ENCODE measurements around the gene ERCC8.

Gene ERCC8

GRCh38 chr5:60978968-60979367 lies 34.1 kb upstream of the ERCC8 start:
- no peak for TF ChIP-seq CTCF (IDR thresholded peaks at IDR 0.05; ENCODE audit: control insufficient read depth, extremely low read depth, insufficient read depth)
- no peak overlapping the region for H3K4me3 ChIP-seq (ENCODE audit: low read depth, low read length)
- DNase-seq (ENCODE audit: low read depth) = no peak

DNA sequence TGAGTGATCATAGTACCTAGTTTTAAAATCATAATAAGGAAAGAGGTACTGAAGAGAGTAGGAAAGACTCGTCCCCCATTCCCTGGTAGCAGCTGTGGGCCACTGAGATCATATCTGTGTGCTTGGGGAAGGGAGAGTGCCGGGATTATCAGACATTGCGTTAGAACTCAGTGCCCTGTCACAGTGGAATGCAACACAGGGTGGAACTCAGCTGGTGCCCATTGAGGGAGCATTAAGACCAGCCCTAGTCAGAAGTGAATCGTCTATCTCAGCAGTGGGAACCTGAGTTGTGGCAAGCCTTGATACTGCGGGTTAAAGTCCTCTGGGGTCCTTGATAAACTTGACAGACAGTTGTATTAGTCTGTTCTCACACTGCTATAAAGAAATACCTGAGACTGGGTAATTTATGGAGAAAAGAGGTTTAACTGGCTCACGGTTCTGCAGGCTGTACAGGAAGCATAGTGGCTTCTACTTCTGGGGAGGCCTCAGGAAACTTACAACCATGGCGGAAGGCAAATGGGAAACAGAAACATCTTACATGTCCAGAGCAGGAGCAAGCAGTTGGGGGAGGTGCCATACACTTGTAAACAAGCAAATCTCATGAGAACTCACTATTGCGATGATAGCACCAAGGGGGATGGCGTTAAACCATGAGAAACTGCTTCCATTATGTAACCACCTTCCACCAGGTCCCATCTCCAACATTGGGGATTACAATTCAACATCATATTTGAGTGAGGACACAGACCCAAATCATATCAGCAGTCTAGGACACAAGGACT lies 33.3 kb upstream of the ERCC8 start:
- no peak for TF ChIP-seq CTCF (IDR thresholded peaks at IDR 0.05; ENCODE audit: control insufficient read depth, extremely low read depth, insufficient read depth)
- DNase-seq (ENCODE audit: low read depth) = no peak
- no peak overlapping the region for H3K4me3 ChIP-seq (ENCODE audit: low read depth, low read length)

GRCh38 chr5:60972231-60972630 lies 27.4 kb upstream of the ERCC8 start:
- TF ChIP-seq CTCF (IDR thresholded peaks at IDR 0.05; ENCODE audit: control insufficient read depth, extremely low read depth, insufficient read depth) = no peak
- H3K4me3 ChIP-seq (ENCODE audit: low read depth, low read length) = no peak overlapping the region
- no peak for DNase-seq (ENCODE audit: low read depth)

- DNase-seq (ENCODE audit: low read depth) = no peak
- TF ChIP-seq CTCF (IDR thresholded peaks at IDR 0.05; ENCODE audit: control insufficient read depth, extremely low read depth, insufficient read depth) = no peak
- no peak overlapping the region for H3K4me3 ChIP-seq (ENCODE audit: low read depth, low read length)
Observed at GRCh38 chr5:60961685-60962084, 16.8 kb upstream of the ERCC8 start.

DNA sequence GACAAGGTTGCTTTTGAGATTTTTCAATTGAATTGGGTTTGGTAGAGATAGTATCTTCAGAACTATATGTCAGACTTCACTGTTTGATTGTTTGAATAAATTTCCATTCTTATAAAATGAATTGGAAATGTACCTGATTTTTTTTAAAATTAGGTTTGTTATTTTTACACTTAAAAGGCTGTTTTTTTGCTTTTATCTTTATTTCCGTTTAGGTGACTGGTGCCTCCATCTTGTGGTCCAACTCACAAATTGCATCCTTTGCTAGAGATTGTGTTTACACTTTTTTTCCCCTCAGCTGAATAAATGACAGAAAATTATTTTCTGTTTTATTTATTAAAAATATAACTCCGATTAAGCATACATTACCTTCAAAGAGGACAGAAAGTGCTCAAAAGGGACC lies 15.7 kb upstream of the ERCC8 start:
- no peak for DNase-seq (ENCODE audit: low read depth)
- peak; percentile 62 for TF ChIP-seq CTCF (IDR thresholded peaks at IDR 0.05; ENCODE audit: control insufficient read depth, extremely low read depth, insufficient read depth)
- no peak overlapping the region for H3K4me3 ChIP-seq (ENCODE audit: low read depth, low read length)

- H3K4me3 ChIP-seq (ENCODE audit: low read depth, low read length) = no peak overlapping the region
- DNase-seq (ENCODE audit: low read depth) = no peak
- peak; percentile 30 for TF ChIP-seq CTCF (IDR thresholded peaks at IDR 0.05; ENCODE audit: control insufficient read depth, extremely low read depth, insufficient read depth)
Observed at GRCh38 chr5:60959156-60959555, 14.3 kb upstream of the ERCC8 start.

DNA sequence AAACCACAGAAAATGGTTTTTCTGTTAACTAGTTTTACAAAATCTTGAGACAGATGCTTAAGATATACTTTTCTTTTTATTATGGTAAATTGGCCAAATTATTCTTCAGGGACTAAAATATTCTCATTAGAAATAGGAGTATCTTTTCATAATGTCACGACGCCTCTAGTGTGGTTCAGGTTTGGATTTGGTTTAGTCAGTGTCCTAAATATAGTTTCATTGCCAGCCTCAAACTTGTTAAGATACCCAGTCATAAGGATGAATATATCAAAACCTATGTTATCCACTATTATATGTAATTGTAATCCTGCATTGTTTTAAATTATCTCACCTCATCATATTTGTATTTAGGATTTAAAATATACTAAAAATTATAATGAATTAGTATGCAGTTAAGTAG lies 13.8 kb upstream of the ERCC8 start:
- no peak for DNase-seq (ENCODE audit: low read depth)
- no peak for TF ChIP-seq CTCF (IDR thresholded peaks at IDR 0.05; ENCODE audit: control insufficient read depth, extremely low read depth, insufficient read depth)
- H3K4me3 ChIP-seq (ENCODE audit: low read depth, low read length) = no peak overlapping the region
